Body of pancreas (tissue), 4 donors: ENCODE results near the gene MAP2.

Source experiments
- CTCF ChIP-seq, 7 experiments: fragments of 450-650 bp in 4 of 7; fragments of 200-600 bp in 3 of 7; sonication (generic) in 3 of 7; IDR thresholded peaks; one replicate each; pipeline ENCODE4 v1.5.1; 2016 to 2019; ENCODE audit warnings: antibody characterized with exemption in 7 of 7
- POLR2A ChIP-seq, 3 donors: fragments of 450-650 bp; IDR thresholded peaks; one replicate each; pipeline ENCODE4 v1.6.1; 2016; ENCODE audit warnings: antibody characterized with exemption in 3 of 3, mild to moderate bottlenecking in 2 of 3

- TF ChIP-seq CTCF (IDR thresholded peaks at IDR 0.05) (no peak), POLR2A (IDR thresholded peaks at IDR 0.05) (no peak)
Observed at GRCh38 chr2:209441541-209441940, 17.7 kb downstream of the MAP2 start.
